Lower lobe of right lung (tissue), 2 donors: ENCODE measurements around the gene GRID1. TPM values are rescaled to one million over a fixed set of nuclear protein-coding genes. Genes with fewer than 3 reads are reported as not detected.
"Not testable (repeated sequence)": the region's sequence is repeated elsewhere in the genome, so short reads cannot be mapped to it uniquely, and the experiment has no call there.

Experiments
- ATAC-seq, 2 donors: fragments of 200-7000 bp; cut with Tn5 transposase; one replicate each; pipeline ENCODE4 v1.9.1; 2020 to 2022; ENCODE audit warnings: mild to moderate bottlenecking in 2 of 2, moderate library complexity in 2 of 2
- DNase-seq: peaks from one replicate; pipeline ENCODE4 v3.0.0-alpha.2; 2020
- H3K27ac ChIP-seq: fragments of 200-600 bp; one replicate; pipeline ENCODE4 v1.8.0; 2022
- H3K27me3 ChIP-seq: fragments of 200-600 bp; one replicate; pipeline ENCODE4 v1.8.0; 2022; ENCODE audit warnings: low read depth
- H3K36me3 ChIP-seq: fragments of 200-600 bp; one replicate; pipeline ENCODE4 v1.8.0; 2022; ENCODE audit warnings: mild to moderate bottlenecking
- H3K4me1 ChIP-seq: fragments of 200-600 bp; one replicate; pipeline ENCODE4 v1.8.0; 2022
- H3K4me3 ChIP-seq: fragments of 200-600 bp; one replicate; pipeline ENCODE4 v1.8.0; 2022; ENCODE audit warnings: mild to moderate bottlenecking
- H3K9me3 ChIP-seq: fragments of 200-600 bp; one replicate; pipeline ENCODE4 v1.8.0; 2022
- CTCF ChIP-seq: fragments of 200-600 bp; IDR thresholded peaks from one replicate; pipeline ENCODE4 v1.8.0; 2022; ENCODE audit warnings: antibody characterized with exemption, mild to moderate bottlenecking
- intact Hi-C: fragments of 100-400 bp; cut with DNase I; formaldehyde crosslinking; loops from one replicate; pipeline ENCODE4 v1.11.0; 2022
- total RNA-seq: library from RNA; stranded (reverse); fragmentation: NEBNext Ultra II Directional; extraction: Animal tissue kit (Norgen Biotek cat#: 25700); gene quantifications from one replicate; pipeline ENCODE4 v1.2.1, GENCODE V29; 2021
- donor health status: DM: no; HTN: yes; CAD: no; lungs with severe emphysema.

GRID1 gene
- total RNA-seq, 1 donor from 2014 or later = 2.5 TPM

- Histone ChIP-seq H3K36me3 (no peaks in the 10 kb centered on the region), H3K4me1 (no peaks in the 10 kb centered on the region), H3K9me3 (no peaks in the 10 kb centered on the region), H3K27me3 (no peaks in the 10 kb centered on the region), H3K4me3 (no peak overlapping the region), H3K27ac (no peak overlapping the region)
- TF ChIP-seq CTCF = no peak
- intact Hi-C loops = no loop called here
- DNase-seq = no peak
- no peak for ATAC-seq
Measured at GRCh38 chr10:86078639-86079035, 288.0 kb downstream of the GRID1 start.

DNA sequence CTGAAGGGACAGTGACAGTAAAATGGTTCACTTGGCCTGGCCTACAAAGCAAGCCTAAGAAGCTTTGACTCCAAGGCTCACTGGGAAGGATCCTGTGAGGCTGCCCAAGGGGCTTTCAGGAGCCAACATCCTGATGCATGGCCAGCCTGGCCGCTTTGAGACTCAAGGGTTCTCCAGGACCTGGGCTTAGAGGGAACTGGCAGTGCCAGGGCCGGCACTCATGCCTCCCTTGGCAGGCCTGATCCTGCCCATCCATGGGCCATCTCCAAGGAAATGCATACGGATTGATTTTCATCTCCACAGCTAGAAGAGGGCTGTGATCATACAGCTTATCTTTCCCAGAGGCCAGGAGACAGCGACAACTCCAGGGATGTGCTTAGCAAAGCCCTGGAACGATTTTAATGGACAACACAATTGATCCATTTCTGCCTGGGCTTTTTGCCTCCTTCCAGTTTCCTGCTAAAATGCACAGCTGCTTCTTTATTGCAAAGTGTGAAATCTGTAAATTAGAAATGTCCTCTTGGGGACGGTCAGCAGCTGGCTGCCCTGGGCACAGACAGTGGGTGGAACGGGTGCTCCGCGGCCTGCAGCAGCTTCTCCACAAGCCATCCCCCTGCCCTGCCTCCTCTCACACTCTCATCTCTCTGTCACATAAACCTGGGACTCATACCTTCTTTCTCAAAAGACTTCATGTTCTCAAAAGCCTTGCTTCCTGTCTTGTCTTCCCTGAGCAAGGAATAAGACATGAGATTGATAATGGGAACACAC is 288.5 kb downstream of the GRID1 start:
- no peak overlapping the region for H3K27ac ChIP-seq
- H3K9me3 ChIP-seq = no peaks in the 10 kb centered on the region
- no peak overlapping the region for H3K4me3 ChIP-seq
- no peak for DNase-seq
- no peak for ATAC-seq
- no peak for TF ChIP-seq CTCF
- intact Hi-C loops = no loop called here
- H3K36me3 ChIP-seq = no peaks in the 10 kb centered on the region
- no peaks in the 10 kb centered on the region for H3K27me3 ChIP-seq
- no peaks in the 10 kb centered on the region for H3K4me1 ChIP-seq

- no peaks in the 10 kb centered on the region for H3K27me3 ChIP-seq
- TF ChIP-seq CTCF = no peak
- H3K9me3 ChIP-seq = no peaks in the 10 kb centered on the region
- no peak overlapping the region for H3K4me3 ChIP-seq
- no peaks in the 10 kb centered on the region for H3K36me3 ChIP-seq
- H3K4me1 ChIP-seq = no peaks in the 10 kb centered on the region
- ATAC-seq (no peak), DNase-seq (no peak)
- no peak overlapping the region for H3K27ac ChIP-seq
- intact Hi-C loops = no loop called here
Measured at GRCh38 chr10:86077271-86077670, 289.3 kb downstream of the GRID1 start.

- ATAC-seq, intact Hi-C loops, DNase-seq: not testable (repeated sequence)
Measured at GRCh38 chr10:86076497-86076896, 290.1 kb downstream of the GRID1 start.

GRCh38 chr10:86075512-86075911 is 291.1 kb downstream of the GRID1 start:
- Histone ChIP-seq H3K27me3 (no peaks in the 10 kb centered on the region), H3K9me3 (no peaks in the 10 kb centered on the region), H3K4me3 (no peak overlapping the region), H3K27ac (no peak overlapping the region), H3K4me1 (no peaks in the 10 kb centered on the region), H3K36me3 (no peaks in the 10 kb centered on the region)
- ATAC-seq (no peak), DNase-seq (no peak)
- no peak for TF ChIP-seq CTCF
- intact Hi-C loops = no loop called here

More at GRCh38 chr10:86076497-86076896, 290.1 kb downstream of the GRID1 start:
- H3K36me3 ChIP-seq, H3K4me1 ChIP-seq, H3K9me3 ChIP-seq, H3K27ac ChIP-seq, H3K4me3 ChIP-seq, H3K27me3 ChIP-seq: not testable (repeated sequence)

DNA sequence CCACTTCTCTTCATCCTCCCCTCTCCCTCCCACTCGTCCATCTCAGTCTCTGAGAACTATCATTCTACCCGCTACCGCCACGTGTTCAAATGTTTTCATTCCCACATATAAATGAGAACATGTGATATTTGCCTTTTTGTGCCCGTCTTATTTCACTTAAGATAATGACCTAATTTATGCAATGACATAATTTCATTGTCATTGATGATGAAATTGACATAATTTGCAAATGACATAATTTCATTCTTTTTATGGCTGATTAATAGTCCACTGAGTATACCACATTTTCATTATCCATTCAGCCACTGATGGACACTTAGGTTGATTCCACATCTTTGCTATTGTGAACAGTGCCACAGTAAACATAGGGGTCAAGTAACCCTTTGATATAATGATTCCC is 292.3 kb downstream of the GRID1 start:
- Histone ChIP-seq H3K36me3 (no peaks in the 10 kb centered on the region), H3K9me3 (no peaks in the 10 kb centered on the region), H3K27me3 (no peaks in the 10 kb centered on the region), H3K4me3 (no peak overlapping the region), H3K27ac (no peak overlapping the region), H3K4me1 (no peaks in the 10 kb centered on the region)
- DNase-seq (no peak), ATAC-seq (no peak)
- TF ChIP-seq CTCF = no peak
- intact Hi-C loops = no loop called here
